A549 (cell line): ENCODE measurements around the gene SH3RF3. TPM values are rescaled to one million over a fixed set of nuclear protein-coding genes. Genes with fewer than 3 reads are reported as not detected.

ENCODE experiments used
- ATAC-seq, 2 experiments: fragments of 200-7000 bp in 1 of 2; fragments of >200 bp in 1 of 2; cut with Nextera tagmentation in 1 of 2; cut with Tn5 transposase in 1 of 2; 3 replicates each; pipeline versions ENCODE4 v1.8.0 to v1.9.1; 2018 to 2020; ENCODE audit warnings: mild to moderate bottlenecking in 1 of 2, moderate library complexity in 1 of 2
- CTCF ChIA-PET: fragments of 300-600 bp; sonication (Branson Sonifier 250); formaldehyde crosslinking; extraction: SDS; loops from one replicate; lab custom pipeline; 2021; ENCODE audit warnings: antibody characterized with exemption, inconsistent platforms; lab: Yijun Ruan, JAX
- POLR2A ChIA-PET: fragments of 350-600 bp; formaldehyde crosslinking; extraction: SDS; loops from one replicate; lab custom pipeline; 2021; ENCODE audit warnings: antibody characterized with exemption, inconsistent platforms; lab: Yijun Ruan, JAX
- DNase-seq, 2 experiments: peaks; one replicate each; pipeline versions ENCODE4 v3.0.0 to v3.0.0-alpha.2; 2011 to 2016; ENCODE audit warnings: low read depth in 1 of 2, low spot score in 1 of 2
- FAIRE-seq: peaks from 2 replicates; lab custom pipeline; 2011; peaks lifted over from hg19 to GRCh38; lab: Jason Lieb, UNC
- H3K27ac ChIP-seq, 2 experiments: fragments of >200 bp; sonication (Bioruptor Twin); formaldehyde crosslinking; 3 replicates each; pipeline ENCODE4 v1.5.1; 2016 to 2017
- H3K4me1 ChIP-seq: fragments of >200 bp; sonication (Bioruptor Twin); formaldehyde crosslinking; 3 replicates; pipeline ENCODE4 v1.6.1; 2016
- H3K4me2 ChIP-seq: fragments of >200 bp; sonication (Bioruptor Twin); formaldehyde crosslinking; 3 replicates; pipeline ENCODE4 v1.6.1; 2016
- H3K4me3 ChIP-seq: fragments of >200 bp; sonication (Bioruptor Twin); formaldehyde crosslinking; 3 replicates; pipeline ENCODE4 v1.5.1; 2016
- H3K9me3 ChIP-seq: fragments of >200 bp; sonication (Bioruptor Twin); formaldehyde crosslinking; 3 replicates; pipeline ENCODE4 v1.6.1; 2016
- ATOH8 ChIP-seq: fragments of 250-450 bp; sonication (Bioruptor Pico); IDR thresholded peaks from 2 replicates; pipeline ENCODE4 v1.5.0; 2020; ENCODE audit warnings: low read depth, mild to moderate bottlenecking, moderate library complexity
- BCL3 ChIP-seq: fragments of >200 bp; sonication (Bioruptor Twin); formaldehyde crosslinking; IDR thresholded peaks from 3 replicates; pipeline ENCODE4 v1.6.1; 2016
- BHLHE40 ChIP-seq: IDR thresholded peaks from 2 replicates; pipeline ENCODE4 v1.6.1; 2012; ENCODE audit warnings: low read depth, low read length, inconsistent platforms
- CBX2 ChIP-seq: fragments of 200-600 bp; sonication (generic); IDR thresholded peaks from 2 replicates; pipeline ENCODE4 v1.6.1; 2016; ENCODE audit warnings: low read depth, mild to moderate bottlenecking, borderline replicate concordance
- CHD2 ChIP-seq: fragments of 150-350 bp; IDR thresholded peaks from 2 replicates; pipeline ENCODE4 v1.6.1; 2014; ENCODE audit warnings: low read length; ENCODE audit not compliant: partially characterized antibody
- CTCF ChIP-seq: fragments of >200 bp; sonication (Bioruptor Twin); formaldehyde crosslinking; IDR thresholded peaks from 3 replicates; pipeline ENCODE4 v1.5.1; 2016
- ESRRA ChIP-seq: fragments of 150-350 bp; IDR thresholded peaks from 2 replicates; pipeline ENCODE4 v1.6.1; 2014; ENCODE audit warnings: mild to moderate bottlenecking, low read length, borderline replicate concordance
- FOSB ChIP-seq: fragments of 250-450 bp; sonication (Bioruptor Pico); IDR thresholded peaks from 2 replicates; pipeline ENCODE4 v1.5.0; 2020; ENCODE audit warnings: mild to moderate bottlenecking, moderate library complexity
- HES2 ChIP-seq: fragments of >200 bp; sonication (Bioruptor Twin); formaldehyde crosslinking; IDR thresholded peaks from 2 replicates; pipeline ENCODE4 v1.6.1; 2016
- JUNB ChIP-seq: fragments of >200 bp; sonication (Bioruptor Twin); formaldehyde crosslinking; IDR thresholded peaks from 2 replicates; pipeline ENCODE4 v1.6.1; 2016
- KDM1A ChIP-seq: fragments of 200-600 bp; sonication (generic); IDR thresholded peaks from 2 replicates; pipeline ENCODE4 v1.6.1; 2016; ENCODE audit warnings: low read depth, mild to moderate bottlenecking
- NPAS2 ChIP-seq: fragments of 250-450 bp; sonication (Bioruptor Pico); IDR thresholded peaks from 2 replicates; pipeline ENCODE4 v1.8.0; 2022; ENCODE audit warnings: mild to moderate bottlenecking, moderate library complexity, borderline replicate concordance
- PBX3 ChIP-seq: IDR thresholded peaks from 2 replicates; pipeline ENCODE4 v1.6.1; 2012
- RARB ChIP-seq: fragments of 250-450 bp; sonication (Bioruptor Pico); IDR thresholded peaks from 2 replicates; pipeline ENCODE4 v1.8.0; 2021; ENCODE audit warnings: mild to moderate bottlenecking, moderate library complexity
- REST ChIP-seq: fragments of 200-600 bp; sonication (generic); IDR thresholded peaks from 2 replicates; pipeline ENCODE4 v1.6.1; 2016; ENCODE audit warnings: antibody characterized with exemption, mild to moderate bottlenecking, moderate library complexity
- SMC3 ChIP-seq: fragments of >200 bp; sonication (Bioruptor Twin); formaldehyde crosslinking; IDR thresholded peaks from 3 replicates; pipeline ENCODE4 v1.6.1; 2018; ENCODE audit warnings: inconsistent platforms
- TFCP2L1 ChIP-seq: fragments of 250-450 bp; sonication (Bioruptor Pico); IDR thresholded peaks from 2 replicates; pipeline ENCODE4 v1.5.0; 2021; ENCODE audit warnings: mild to moderate bottlenecking
- TP53 ChIP-seq: fragments of 250-450 bp; sonication (Bioruptor Pico); IDR thresholded peaks from 2 replicates; pipeline ENCODE4 v1.5.0; 2021; ENCODE audit warnings: mild to moderate bottlenecking, moderate library complexity
- ZC3H11A ChIP-seq: fragments of 450-650 bp; IDR thresholded peaks from 2 replicates; pipeline ENCODE4 v1.6.1; 2014; ENCODE audit warnings: antibody characterized with exemption, mild to moderate bottlenecking
- ZNF302 ChIP-seq: fragments of 250-450 bp; sonication (Bioruptor Pico); IDR thresholded peaks from 2 replicates; pipeline ENCODE4 v1.9.0; 2021; ENCODE audit warnings: inconsistent platforms, mild to moderate bottlenecking, moderate library complexity
- WGBS: methylation state at CpG from one replicate; pipeline ENCODE4 v1.1.6; 2017; ENCODE audit errors: missing lambda C conversion rate; 5-methylcytosine and 5-hydroxymethylcytosine counted together
- polyA plus RNA-seq, 4 experiments: library from polyadenylated mRNA; depleted of rRNA in 3 of 4; stranded (reverse); fragments of >200 nt; fragmentation: RNase III in 1 of 4; extraction: RNeasy Plus Mini Kit Qiagen cat#74134 plus additional on column Dnase treatment in 1 of 4; gene quantifications; 2 replicates in 3 of 4; 3 replicates in 1 of 4; pipeline ENCODE4 v1.2.3, GENCODE V29; 2011 to 2017

The SH3RF3 gene
- polyA plus RNA-seq, 2 of the 4 experiments (the other 2 are of a cell fraction): 0.04 to 0.21 TPM

GRCh38 chr2:109174214-109174613, 45.2 kb downstream of the SH3RF3 start:
- TF ChIP-seq REST (no peak), BCL3 (no peak), SMC3 (no peak), CTCF (no peak), ZNF302 (CRISPR knock-in tag) (no peak), NPAS2 (CRISPR knock-in tag) (no peak), TFCP2L1 (no peak), CHD2 (no peak), TP53 (CRISPR knock-in tag) (no peak), ZC3H11A (no peak), HES2 (no peak), ESRRA (no peak), JUNB (no peak), BHLHE40 (no peak), PBX3 (no peak), KDM1A (no peak), FOSB (no peak), RARB (CRISPR knock-in tag) (no peak), ATOH8 (CRISPR knock-in tag) (no peak), CBX2 (no peak)
- Histone ChIP-seq H3K9me3 (peaks cover 16% of the 10 kb centered on the region), H3K27ac (no peak overlapping the region), H3K4me1 (no peaks in the 10 kb centered on the region), H3K4me3 (no peak overlapping the region), H3K4me2 (no peak overlapping the region)
- 16% methylated on average over 3 of the region's 4 CpGs for WGBS
- no peak for FAIRE-seq
- ATAC-seq: no peak
- no peak for DNase-seq
- ChIA-PET CTCF (no interaction called here), POLR2A (no interaction called here)
